Endothelial cell of umbilical vein (primary cell): ENCODE data around the gene P2RX3. TPM values are rescaled to one million over a fixed set of nuclear protein-coding genes. Genes with fewer than 3 reads are reported as not detected.
A peak's percentile ranks its signal among the peaks of the same experiment; 100 is the strongest.

Source experiments
- BruUV-seq: library from RNA; stranded (reverse); fragments of 400-500 nt; replicated peaks from 2 replicates; lab custom pipeline; 2021; lab: Mats Ljungman, UMichigan
- CTCF ChIA-PET: fragments of 300-600, 350-600 bp; sonication (Branson Sonifier 250); formaldehyde crosslinking; loops from one replicate; lab custom pipeline; 2021; ENCODE audit warnings: antibody characterized with exemption, inconsistent platforms; lab: Charles Lee
- POLR2A ChIA-PET: fragments of 300-600, 350-600 bp; sonication (Branson Sonifier 250); formaldehyde crosslinking; loops from one replicate; lab custom pipeline; 2021; ENCODE audit warnings: antibody characterized with exemption, inconsistent platforms; lab: Charles Lee
- DNase-seq: peaks from one replicate; pipeline ENCODE4 v3.0.0-alpha.2; 2011; ENCODE audit warnings: low read depth, low spot score
- FAIRE-seq: peaks from 2 replicates; lab custom pipeline; 2011; peaks lifted over from hg19 to GRCh38; lab: Jason Lieb, UNC
- H2AFZ ChIP-seq: 2 replicates; pipeline ENCODE4 v1.6.0; 2012; ENCODE audit warnings: low read depth, low read length, control low read depth, inconsistent platforms
- H3K27ac ChIP-seq: 2 replicates; pipeline ENCODE4 v1.5.1; 2011; ENCODE audit warnings: low read depth, mild to moderate bottlenecking, control low read depth, low read length, moderate library complexity; ENCODE audit not compliant: insufficient read depth
- H3K27me3 ChIP-seq, 2 experiments: 2 replicates each; pipeline versions ENCODE4 v1.6.0 to v1.6.1; 2011; ENCODE audit warnings: low read length in 2 of 2, mixed read lengths in 1 of 2; ENCODE audit not compliant: control insufficient read depth in 2 of 2, insufficient read depth in 2 of 2
- H3K36me3 ChIP-seq, 2 experiments: 2 replicates in 1 of 2; 3 replicates in 1 of 2; pipeline ENCODE4 v1.5.1; 2011; ENCODE audit warnings: low read length in 2 of 2, mild to moderate bottlenecking in 1 of 2, moderate library complexity in 1 of 2; ENCODE audit not compliant: control insufficient read depth in 2 of 2, insufficient read depth in 2 of 2; ENCODE audit errors: extremely low read depth in 1 of 2
- H3K4me1 ChIP-seq: 3 replicates; pipeline ENCODE4 v1.5.1; 2011; ENCODE audit warnings: mild to moderate bottlenecking, low read length; ENCODE audit not compliant: control insufficient read depth, insufficient read depth; ENCODE audit errors: extremely low read depth
- H3K4me2 ChIP-seq: 2 replicates; pipeline ENCODE4 v1.6.1; 2011; ENCODE audit warnings: low read length, control low read depth, mixed read lengths; ENCODE audit not compliant: insufficient read depth
- H3K4me3 ChIP-seq, 3 experiments: fragments of 200-600 bp in 1 of 3; sonication (generic), shearing (Covaris generic) in 1 of 3; replicated peaks in 1 of 3; 2 replicates each; pipeline ENCODE4 v1.5.1; 2011 to 2016; ENCODE audit warnings: control low read depth in 3 of 3, low read length in 3 of 3, mild to moderate bottlenecking in 2 of 3, inconsistent platforms in 1 of 3, low read depth in 1 of 3, moderate library complexity in 1 of 3; ENCODE audit not compliant: insufficient read depth in 1 of 3
- H3K79me2 ChIP-seq: 2 replicates; pipeline ENCODE4 v1.6.0; 2012; ENCODE audit warnings: low read length, inconsistent platforms; ENCODE audit not compliant: control insufficient read depth, insufficient read depth
- H3K9ac ChIP-seq: replicated peaks from 2 replicates; pipeline ENCODE3; 2011; ENCODE audit warnings: low read length, control low read depth; ENCODE audit not compliant: insufficient read depth; ENCODE audit errors: extremely low read depth
- H3K9me1 ChIP-seq: replicated peaks from 3 replicates; pipeline ENCODE4 v1.6.0; 2011; ENCODE audit warnings: mild to moderate bottlenecking, low read length; ENCODE audit not compliant: control insufficient read depth, insufficient read depth; ENCODE audit errors: extremely low read depth
- H3K9me3 ChIP-seq: replicated peaks from 2 replicates; pipeline ENCODE4 v1.5.1; 2012; ENCODE audit warnings: low read length, inconsistent platforms; ENCODE audit not compliant: control insufficient read depth, insufficient read depth
- H4K20me1 ChIP-seq: replicated peaks from 2 replicates; pipeline ENCODE3; 2011; ENCODE audit warnings: mild to moderate bottlenecking, low read length; ENCODE audit not compliant: control insufficient read depth, insufficient read depth; ENCODE audit errors: extremely low read depth
- EZH2 ChIP-seq: IDR thresholded peaks from 2 replicates; pipeline ENCODE4 v1.6.1; 2012; ENCODE audit warnings: borderline replicate concordance, low read depth, mild to moderate bottlenecking, moderate library complexity, low read length, inconsistent platforms; ENCODE audit not compliant: severe bottlenecking
- GATA2 ChIP-seq: IDR thresholded peaks from 2 replicates; pipeline ENCODE4 v1.7.0; 2011; ENCODE audit warnings: low read depth, mild to moderate bottlenecking, moderate library complexity, mixed read lengths, low read length; ENCODE audit not compliant: insufficient read length, insufficient read depth
- JUN ChIP-seq: IDR thresholded peaks from 2 replicates; pipeline ENCODE4 v1.6.1; 2011; ENCODE audit warnings: borderline replicate concordance, low read depth; ENCODE audit not compliant: insufficient read length, insufficient read depth
- MAX ChIP-seq: IDR thresholded peaks from 2 replicates; pipeline ENCODE4 v1.6.1; 2011; ENCODE audit not compliant: insufficient read depth, insufficient read length
- MYC ChIP-seq: IDR thresholded peaks from one replicate; pipeline ENCODE4 v1.6.1; 2011; ENCODE audit warnings: mild to moderate bottlenecking, low read depth, low read length
- POLR2A ChIP-seq: IDR thresholded peaks from 2 replicates; pipeline ENCODE4 v1.6.1; 2012; ENCODE audit warnings: low read depth, mild to moderate bottlenecking, control low read depth, low read length
- POLR2AphosphoS5 ChIP-seq: IDR thresholded peaks from 2 replicates; pipeline ENCODE4 v1.6.1; 2012; ENCODE audit warnings: low read depth, mild to moderate bottlenecking, control low read depth, low read length, moderate library complexity; ENCODE audit not compliant: insufficient read depth
- dilution Hi-C: fragments of 300-500 bp; cut with MboI; formaldehyde crosslinking; loops from one replicate; pipeline ENCODE4 v1.15.0; 2019; ENCODE audit warnings: low sequenced_read_pairs; ENCODE audit not compliant: extremely low pct_ligation_motif_present
- intact Hi-C: fragments of 100-400 bp; cut with micrococcal nuclease; formaldehyde crosslinking; loops from one replicate; pipeline ENCODE4 v1.10.0; 2022
- polyA plus RNA-seq, 4 experiments: library from polyadenylated mRNA; depleted of rRNA in 3 of 4; stranded (reverse) in 3 of 4; unstranded in 1 of 4; fragments of >200 nt; gene quantifications; 2 replicates each; pipeline versions ENCODE4 v1.2.1 to v1.2.3, GENCODE V29; 2011 to 2012; ENCODE audit warnings: missing spikeins in 1 of 4
- total RNA-seq: library from RNA; stranded (reverse); gene quantifications from 2 replicates; pipeline ENCODE4 v1.2.3, GENCODE V29; 2021

P2RX3 gene
- total and polyA plus RNA-seq, 2 donors (not counting 3 experiments of a cell fraction or from before 2014, with no cell fraction given): not detected

DNA sequence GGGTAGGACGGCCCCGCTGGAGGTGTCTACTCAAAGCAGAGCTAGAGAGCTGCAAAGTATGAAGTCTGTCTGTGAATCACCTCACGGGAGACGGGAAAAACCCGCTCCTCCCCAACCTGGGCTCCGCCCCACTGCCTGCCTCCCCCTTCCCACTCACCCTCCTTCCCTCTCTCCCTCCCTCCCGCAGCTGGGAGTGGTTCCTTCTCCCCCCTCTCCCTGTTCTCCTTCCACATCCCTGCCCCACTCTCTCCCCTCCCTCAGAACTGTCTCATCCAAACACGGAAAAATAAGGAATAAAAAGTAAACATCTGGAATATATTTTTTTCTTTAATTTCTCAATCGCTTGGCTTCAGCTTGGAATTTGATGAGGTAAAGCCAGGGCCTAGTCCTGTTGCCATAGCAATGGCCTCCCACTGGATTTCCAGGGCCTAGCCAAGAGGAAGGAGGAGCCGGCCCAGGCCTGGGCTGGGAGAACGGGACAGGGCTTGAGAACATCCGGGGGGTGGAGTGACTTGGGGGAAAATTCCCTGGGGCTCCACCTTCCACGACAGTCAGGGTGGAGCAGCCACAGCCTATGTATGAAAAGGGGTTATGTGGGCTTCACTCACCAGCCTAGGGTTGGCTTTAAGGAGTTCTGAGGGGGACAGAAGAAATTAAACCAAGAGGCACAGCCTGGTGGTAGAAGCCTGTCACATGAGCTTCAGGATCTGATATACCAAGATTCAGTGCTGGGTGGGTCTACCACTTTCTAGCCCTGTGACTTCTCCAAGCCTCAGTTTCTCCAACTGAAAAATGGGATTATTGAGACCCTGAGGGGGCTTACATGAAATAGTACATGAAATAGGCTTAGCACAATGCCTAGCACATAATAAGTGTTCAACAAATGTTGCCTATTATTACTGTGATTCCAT, 15.6 kb upstream of the P2RX3 start:
- no TSS peak for BruUV-seq
- H3K4me1 ChIP-seq: peaks cover 37% of the 10 kb centered on the region
- DNase-seq (peak; percentile 84), FAIRE-seq (peak; percentile 96)
- peak overlapping the region; percentile 29 for H3K27ac ChIP-seq
- no peaks in the 10 kb centered on the region for H3K27me3 ChIP-seq
- H3K36me3 ChIP-seq: peaks cover 6 to 22% of the 10 kb centered on the region in 2 experiments
- H3K9me1 ChIP-seq: no peaks in the 10 kb centered on the region
- H2AFZ ChIP-seq: no peak overlapping the region
- peak overlapping the region; percentile 32 for H3K9ac ChIP-seq
- TF ChIP-seq MAX (no peak), GATA2 (no peak), MYC (no peak), JUN (no peak), POLR2A (peak; percentile 30), POLR2AphosphoS5 (no peak), EZH2 (no peak)
- ChIA-PET POLR2A (interaction anchor here (0.5 to 1.3 kb wide), 3 partner anchors 11 to 343 kb away, joined by 3 to 6 read pairs (median 5); no protein-coding TSS in a partner anchor), CTCF (interaction anchor here (0.8 to 4.0 kb wide), 6 partner anchors 11 to 73 kb away, joined by 3 to 37 read pairs (median 4); partner anchors contain the start of gene SSRP1)
- dilution Hi-C loops: no loop called here
- no peaks in the 10 kb centered on the region for H3K9me3 ChIP-seq
- peak overlapping the region; percentile 19 for H3K4me2 ChIP-seq
- H3K79me2 ChIP-seq: peaks cover 17% of the 10 kb centered on the region
- no peaks in the 10 kb centered on the region for H4K20me1 ChIP-seq
- intact Hi-C loops: no loop called here
- no peak overlapping the region for H3K4me3 ChIP-seq
